ENCODE measurements around the gene PMS1.

The PMS1 gene

GRCh38 chr2:189770590-189771322 is 13.5 kb upstream of the PMS1 start:
- H2AFZ ChIP-seq (ENCODE audit: low read length): no peak overlapping the region
- H4K20me1 ChIP-seq (ENCODE audit: insufficient read depth, low read length, poor library complexity, severe bottlenecking): no peaks in the 10 kb centered on the region
- H3K79me2 ChIP-seq (ENCODE audit: insufficient read depth, low read length): no peaks in the 10 kb centered on the region; the same call in 1 of the 2 replicates
- H3K4me1 ChIP-seq (ENCODE audit: insufficient read depth, low read length, poor library complexity, severe bottlenecking): no peaks in the 10 kb centered on the region
- no peak overlapping the region for H3K9ac ChIP-seq (ENCODE audit: low read depth, low read length, poor library complexity, severe bottlenecking)
- H3K4me3 ChIP-seq (ENCODE audit: low read length, poor library complexity, severe bottlenecking): no peak overlapping the region
- H3K36me3 ChIP-seq (ENCODE audit: insufficient read depth, low read length): peaks cover 69% of the 10 kb centered on the region
- TF ChIP-seq EZH2phosphoT487 (IDR thresholded peaks at IDR 0.05; ENCODE audit: borderline replicate concordance) (no peak), CTCF (conservative IDR thresholded peaks at IDR 0.05; ENCODE audit: low read length) (no peak)
- no peaks in the 10 kb centered on the region for H3K9me3 ChIP-seq (ENCODE audit: insufficient read depth, low read depth, low read length)
- H3K9me2 ChIP-seq (replicated peaks; ENCODE audit: low read depth, low read length): no peaks in the 10 kb centered on the region
- no peaks in the 10 kb centered on the region for H3F3A ChIP-seq (ENCODE audit: low read depth)
- no peaks in the 10 kb centered on the region for H3K27me3 ChIP-seq (ENCODE audit: insufficient read depth, low read length, poor library complexity, severe bottlenecking)
- no peak overlapping the region for H3K4me2 ChIP-seq (ENCODE audit: low read depth, low read length, poor library complexity, severe bottlenecking)

GRCh38 chr2:189772212-189772611 is 12.0 kb upstream of the PMS1 start:
- Histone ChIP-seq H3K79me2 (ENCODE audit: insufficient read depth, low read length) (peaks cover 8% of the 10 kb centered on the region), H3K9ac (ENCODE audit: low read depth, low read length, poor library complexity, severe bottlenecking) (peak overlapping the region; percentile 14), H3K9me3 (ENCODE audit: insufficient read depth, low read depth, low read length) (no peaks in the 10 kb centered on the region), H3K4me2 (ENCODE audit: low read depth, low read length, poor library complexity, severe bottlenecking) (no peak overlapping the region), H3K36me3 (ENCODE audit: insufficient read depth, low read length) (peaks cover 65% of the 10 kb centered on the region), H3K4me1 (ENCODE audit: insufficient read depth, low read length, poor library complexity, severe bottlenecking) (no peaks in the 10 kb centered on the region), H3K4me3 (ENCODE audit: low read length, poor library complexity, severe bottlenecking) (no peak overlapping the region), H2AFZ (ENCODE audit: low read length) (no peak overlapping the region), H3K27me3 (ENCODE audit: insufficient read depth, low read length, poor library complexity, severe bottlenecking) (no peaks in the 10 kb centered on the region), H4K20me1 (ENCODE audit: insufficient read depth, low read length, poor library complexity, severe bottlenecking) (peaks cover 2% of the 10 kb centered on the region), H3K9me2 (replicated peaks; ENCODE audit: low read depth, low read length) (no peaks in the 10 kb centered on the region), H3F3A (ENCODE audit: low read depth) (no peaks in the 10 kb centered on the region)
- TF ChIP-seq CTCF (conservative IDR thresholded peaks at IDR 0.05; ENCODE audit: low read length): no peak
- TF ChIP-seq EZH2phosphoT487 (IDR thresholded peaks at IDR 0.05; ENCODE audit: borderline replicate concordance): no peak

- TF ChIP-seq EZH2phosphoT487 (IDR thresholded peaks at IDR 0.05; ENCODE audit: borderline replicate concordance): no peak
- TF ChIP-seq CTCF (conservative IDR thresholded peaks at IDR 0.05; ENCODE audit: low read length): no peak
- Histone ChIP-seq H3K79me2 (ENCODE audit: insufficient read depth, low read length) (peaks cover 90% of the 10 kb centered on the region), H3K4me2 (ENCODE audit: low read depth, low read length, poor library complexity, severe bottlenecking) (peak overlapping the region; percentile 97), H3K9me3 (ENCODE audit: insufficient read depth, low read depth, low read length) (no peaks in the 10 kb centered on the region), H3K27me3 (ENCODE audit: insufficient read depth, low read length, poor library complexity, severe bottlenecking) (no peaks in the 10 kb centered on the region), H3K4me1 (ENCODE audit: insufficient read depth, low read length, poor library complexity, severe bottlenecking) (peaks cover 59% of the 10 kb centered on the region), H2AFZ (ENCODE audit: low read length) (no peak overlapping the region), H3F3A (ENCODE audit: low read depth) (peaks cover 3% of the 10 kb centered on the region; the same call in 1 of the 2 replicates), H4K20me1 (ENCODE audit: insufficient read depth, low read length, poor library complexity, severe bottlenecking) (peaks cover 37% of the 10 kb centered on the region), H3K9me2 (replicated peaks; ENCODE audit: low read depth, low read length) (no peaks in the 10 kb centered on the region), H3K4me3 (ENCODE audit: low read length, poor library complexity, severe bottlenecking) (peak overlapping the region; percentile 98), H3K36me3 (ENCODE audit: insufficient read depth, low read length) (peaks cover 25% of the 10 kb centered on the region), H3K9ac (ENCODE audit: low read depth, low read length, poor library complexity, severe bottlenecking) (peak overlapping the region; percentile 76)
These were observed 2.0 kb upstream of the PMS1 start for GRCh38 chr2:189782221-189782671.
